ENCODE results near the gene ZNF410.

- TF ChIP-seq MAX (IDR thresholded peaks at IDR 0.05; ENCODE audit: insufficient read depth, insufficient read length) (no peak), CTCF (IDR thresholded peaks at IDR 0.05; ENCODE audit: extremely low read depth in 1 of 2, insufficient read depth in 1 of 2, low read depth in 1 of 2, low read length in 2 of 2) (no peak), EZH2 (IDR thresholded peaks at IDR 0.05; ENCODE audit: borderline replicate concordance, low read depth, low read length, severe bottlenecking) (no peak), FOS (IDR thresholded peaks at IDR 0.05; ENCODE audit: borderline replicate concordance, insufficient read depth, low read length) (no peak)
Observed at GRCh38 chr14:73924337-73924736, 37.7 kb downstream of the ZNF410 start.

All from endothelial cell of umbilical vein (primary cell).